ENCODE data around the gene FETUB. TPM values are rescaled to one million over a fixed set of nuclear protein-coding genes. Genes with fewer than 3 reads are reported as not detected.

Gene FETUB
- total RNA-seq, 2 donors from 2014 or later = not detected

GRCh38 chr3:186653080-186653707, 13.0 kb downstream of the FETUB start:
- ATAC-seq (replicated peaks in 1 of 2) = no peak
- no peaks in the 10 kb centered on the region for H3K36me3 Mint-ChIP-seq (ENCODE audit: insufficient read depth in 2 of 2)
- H3K4me1 Mint-ChIP-seq (ENCODE audit: low read depth) = no peaks in the 10 kb centered on the region
- peaks cover 13% of the 10 kb centered on the region for H3K27me3 Mint-ChIP-seq (ENCODE audit: low read depth)
- H3K27ac Mint-ChIP-seq = no peak overlapping the region
- no peak for DNase-seq
- no peaks in the 10 kb centered on the region for H3K9me3 Mint-ChIP-seq
- no peak overlapping the region for H3K4me3 Mint-ChIP-seq

GRCh38 chr3:186653984-186654383, 13.8 kb downstream of the FETUB start:
- peaks cover 21% of the 10 kb centered on the region for H3K27me3 Mint-ChIP-seq (ENCODE audit: low read depth)
- no peak overlapping the region for H3K27ac Mint-ChIP-seq
- no peaks in the 10 kb centered on the region for H3K9me3 Mint-ChIP-seq
- no peaks in the 10 kb centered on the region for H3K4me1 Mint-ChIP-seq (ENCODE audit: low read depth)
- ATAC-seq (replicated peaks in 1 of 2) = no peak
- H3K4me3 Mint-ChIP-seq = no peak overlapping the region
- H3K36me3 Mint-ChIP-seq (ENCODE audit: insufficient read depth in 2 of 2) = no peaks in the 10 kb centered on the region
- no peak for DNase-seq

GRCh38 chr3:186663361-186664118, 23.3 kb downstream of the FETUB start:
- peaks cover 6% of the 10 kb centered on the region for H3K4me1 Mint-ChIP-seq (ENCODE audit: low read depth)
- ATAC-seq (replicated peaks in 1 of 2) (no peak), DNase-seq (no peak)
- H3K27ac Mint-ChIP-seq = no peak overlapping the region
- no peak overlapping the region for H3K4me3 Mint-ChIP-seq
- H3K27me3 Mint-ChIP-seq (ENCODE audit: low read depth) = peaks cover 45% of the 10 kb centered on the region
- no peaks in the 10 kb centered on the region for H3K36me3 Mint-ChIP-seq (ENCODE audit: insufficient read depth in 2 of 2)
- H3K9me3 Mint-ChIP-seq = no peaks in the 10 kb centered on the region

GRCh38 chr3:186664119-186664495, 23.9 kb downstream of the FETUB start:
- Mint-ChIP-seq H3K27ac (no peak overlapping the region), H3K9me3 (no peaks in the 10 kb centered on the region), H3K4me3 (no peak overlapping the region), H3K4me1 (ENCODE audit: low read depth) (peaks cover 7% of the 10 kb centered on the region), H3K36me3 (ENCODE audit: insufficient read depth in 2 of 2) (no peaks in the 10 kb centered on the region), H3K27me3 (ENCODE audit: low read depth) (peaks cover 40% of the 10 kb centered on the region)
- DNase-seq (no peak), ATAC-seq (replicated peaks in 1 of 2) (no peak)

GRCh38 chr3:186664506-186664905, 24.3 kb downstream of the FETUB start:
- Mint-ChIP-seq H3K9me3 (no peaks in the 10 kb centered on the region), H3K36me3 (ENCODE audit: insufficient read depth in 2 of 2) (no peaks in the 10 kb centered on the region), H3K27ac (no peak overlapping the region), H3K4me1 (ENCODE audit: low read depth) (peaks cover 11% of the 10 kb centered on the region), H3K4me3 (no peak overlapping the region), H3K27me3 (ENCODE audit: low read depth) (peaks cover 36% of the 10 kb centered on the region)
- ATAC-seq (replicated peaks in 1 of 2) (no peak), DNase-seq (no peak)

GRCh38 chr3:186665625-186666188, 25.5 kb downstream of the FETUB start, which contains the start of gene HRG:
HRG (plus strand) TSS chr3:186666014; CDS start chr3:186666032, 18 bp downstream.
- H3K27ac Mint-ChIP-seq = no peak within 1 kb of the TSS
- H3K4me1 Mint-ChIP-seq (ENCODE audit: low read depth) = peaks cover 19% of the 10 kb centered on the region
- H3K4me3 Mint-ChIP-seq = no peak within 1 kb of the TSS
- H3K36me3 Mint-ChIP-seq (ENCODE audit: insufficient read depth in 2 of 2) = no peaks in the 10 kb centered on the region
- ATAC-seq (replicated peaks in 1 of 2) (no peak), DNase-seq (no peak)
- H3K27me3 Mint-ChIP-seq (ENCODE audit: low read depth) = peaks cover 34% of the 10 kb centered on the region
- no peaks in the 10 kb centered on the region for H3K9me3 Mint-ChIP-seq

- DNase-seq = no peak
Measured at GRCh38 chr3:186668426-186668825, 28.2 kb downstream of the FETUB start.

GRCh38 chr3:186669378-186670084, 29.3 kb downstream of the FETUB start:
- peak; percentile 5 to 31 for DNase-seq
- H3K27ac Mint-ChIP-seq = peak overlapping the region; percentile 30

More at GRCh38 chr3:186668426-186668825, 28.2 kb downstream of the FETUB start:
- H3K4me3 Mint-ChIP-seq = peak overlapping the region; percentile 7 to 26
- H3K4me1 Mint-ChIP-seq (ENCODE audit: low read depth) = peaks cover 19% of the 10 kb centered on the region
- H3K27me3 Mint-ChIP-seq (ENCODE audit: low read depth) = peaks cover 36% of the 10 kb centered on the region
- no peaks in the 10 kb centered on the region for H3K9me3 Mint-ChIP-seq
- H3K27ac Mint-ChIP-seq = peak overlapping the region; percentile 24
- H3K36me3 Mint-ChIP-seq (ENCODE audit: insufficient read depth in 2 of 2) = no peaks in the 10 kb centered on the region
- no peak for ATAC-seq (replicated peaks in 1 of 2)

GRCh38 chr3:186670155-186670554, 30.0 kb downstream of the FETUB start:
- peak in 1 of 2 donors; percentile 23 for ATAC-seq (replicated peaks in 1 of 2)

More at GRCh38 chr3:186669378-186670084, 29.3 kb downstream of the FETUB start:
- peaks cover 19% of the 10 kb centered on the region for H3K4me1 Mint-ChIP-seq (ENCODE audit: low read depth)
- peak overlapping the region; percentile 7 to 43 for H3K4me3 Mint-ChIP-seq
- peak; percentile 58 to 82 for ATAC-seq (replicated peaks in 1 of 2)
- H3K9me3 Mint-ChIP-seq = no peaks in the 10 kb centered on the region
- peaks cover 35% of the 10 kb centered on the region for H3K27me3 Mint-ChIP-seq (ENCODE audit: low read depth)
- no peaks in the 10 kb centered on the region for H3K36me3 Mint-ChIP-seq (ENCODE audit: insufficient read depth in 2 of 2)

GRCh38 chr3:186671051-186671450, 30.9 kb downstream of the FETUB start:
- Mint-ChIP-seq H3K36me3 (ENCODE audit: insufficient read depth in 2 of 2) (no peaks in the 10 kb centered on the region), H3K4me3 (no peak overlapping the region), H3K27ac (no peak overlapping the region), H3K9me3 (no peaks in the 10 kb centered on the region), H3K4me1 (ENCODE audit: low read depth) (peaks cover 19% of the 10 kb centered on the region), H3K27me3 (ENCODE audit: low read depth) (peaks cover 47% of the 10 kb centered on the region)
- ATAC-seq (replicated peaks in 1 of 2) = no peak
- no peak for DNase-seq

More at GRCh38 chr3:186670155-186670554, 30.0 kb downstream of the FETUB start:
- no peak overlapping the region for H3K4me3 Mint-ChIP-seq
- peaks cover 19% of the 10 kb centered on the region for H3K4me1 Mint-ChIP-seq (ENCODE audit: low read depth)
- H3K36me3 Mint-ChIP-seq (ENCODE audit: insufficient read depth in 2 of 2) = no peaks in the 10 kb centered on the region
- H3K27me3 Mint-ChIP-seq (ENCODE audit: low read depth) = peaks cover 40% of the 10 kb centered on the region
- H3K9me3 Mint-ChIP-seq = no peaks in the 10 kb centered on the region
- DNase-seq = no peak
- H3K27ac Mint-ChIP-seq = no peak overlapping the region

GRCh38 chr3:186678604-186679003, 38.4 kb downstream of the FETUB start:
- no peak for ATAC-seq (replicated peaks in 1 of 2)
- no peak for DNase-seq
- H3K9me3 Mint-ChIP-seq = peaks cover 0 to 3% of the 10 kb centered on the region in 2 donors
- no peaks in the 10 kb centered on the region for H3K4me1 Mint-ChIP-seq (ENCODE audit: low read depth)
- peaks cover 85% of the 10 kb centered on the region for H3K27me3 Mint-ChIP-seq (ENCODE audit: low read depth)
- H3K27ac Mint-ChIP-seq = no peak overlapping the region
- no peaks in the 10 kb centered on the region for H3K36me3 Mint-ChIP-seq (ENCODE audit: insufficient read depth in 2 of 2)
- H3K4me3 Mint-ChIP-seq = no peak overlapping the region

- Mint-ChIP-seq H3K4me3 (no peak overlapping the region), H3K9me3 (peaks cover 0 to 3% of the 10 kb centered on the region in 2 donors), H3K27me3 (ENCODE audit: low read depth) (peaks cover 83% of the 10 kb centered on the region), H3K36me3 (ENCODE audit: insufficient read depth in 2 of 2) (no peaks in the 10 kb centered on the region), H3K4me1 (ENCODE audit: low read depth) (no peaks in the 10 kb centered on the region), H3K27ac (no peak overlapping the region)
- DNase-seq = no peak
- no peak for ATAC-seq (replicated peaks in 1 of 2)
Measured at GRCh38 chr3:186679151-186679550, 39.0 kb downstream of the FETUB start.

- H3K27me3 Mint-ChIP-seq (ENCODE audit: low read depth) = peaks cover 85% of the 10 kb centered on the region
- no peaks in the 10 kb centered on the region for H3K4me1 Mint-ChIP-seq (ENCODE audit: low read depth)
- ATAC-seq (replicated peaks in 1 of 2) = no peak
- H3K36me3 Mint-ChIP-seq (ENCODE audit: insufficient read depth in 2 of 2) = peaks cover 7 to 11% of the 10 kb centered on the region in 2 donors
- DNase-seq = no peak
- no peak overlapping the region for H3K27ac Mint-ChIP-seq
- no peak overlapping the region for H3K4me3 Mint-ChIP-seq
- peaks cover 5 to 12% of the 10 kb centered on the region in 2 donors for H3K9me3 Mint-ChIP-seq
Measured at GRCh38 chr3:186680869-186681268, 40.7 kb downstream of the FETUB start.
